Measurements from ENCODE around the gene KDM4C.
"Not testable (repeated sequence)": the region's sequence is repeated elsewhere in the genome, so short reads cannot be mapped to it uniquely, and the experiment has no call there.

The KDM4C gene

GRCh38 chr9:6987381-6987780 lies 229.6 kb downstream of the KDM4C start:
- no peak for DNase-seq

GRCh38 chr9:6991418-6991817 lies 233.6 kb downstream of the KDM4C start:
- no peak for DNase-seq

GRCh38 chr9:6996061-6996854 lies 238.5 kb downstream of the KDM4C start:
- no peak for DNase-seq

DNA sequence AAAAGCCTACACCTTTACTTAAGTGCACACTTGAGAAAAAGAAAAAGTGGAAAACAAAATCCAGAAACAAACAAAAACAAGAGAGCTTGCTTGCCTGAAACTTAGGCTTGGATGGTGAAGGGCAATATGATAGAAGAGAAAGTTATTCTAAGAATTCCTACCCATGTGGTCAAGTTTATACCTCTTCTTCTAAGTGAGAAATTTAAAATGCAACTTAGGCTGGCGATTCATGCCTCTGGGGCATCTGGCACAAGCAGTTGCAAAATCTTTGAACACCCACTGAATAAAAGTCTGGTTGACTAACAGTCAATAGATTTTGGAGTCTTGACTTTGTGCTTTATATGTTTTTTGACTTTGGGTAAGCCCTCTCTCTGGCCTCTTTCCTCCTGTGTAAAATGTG lies 239.6 kb downstream of the KDM4C start:
- DNase-seq: no peak

GRCh38 chr9:6999794-7000193 lies 242.0 kb downstream of the KDM4C start:
- no peak for DNase-seq

DNA sequence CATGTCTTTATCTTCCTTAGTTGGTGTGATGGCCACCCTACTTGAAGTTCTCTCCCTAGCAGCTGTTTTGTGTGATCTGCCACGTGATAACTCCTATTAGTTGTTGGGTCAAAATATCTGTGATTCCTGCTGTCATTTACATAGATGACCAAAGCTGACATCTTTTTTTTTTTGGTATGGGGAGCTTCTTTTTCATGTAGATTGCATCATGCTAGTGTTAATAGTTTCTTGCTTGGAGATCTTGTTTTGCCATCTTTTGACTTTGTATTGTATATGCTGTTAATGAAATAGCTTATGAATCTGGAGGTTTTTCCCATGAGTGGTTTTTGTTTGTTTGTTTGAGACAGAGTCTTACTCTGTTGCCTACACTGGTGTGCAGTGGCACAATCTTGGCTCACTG lies 243.8 kb downstream of the KDM4C start:
- no peak for DNase-seq

DNA sequence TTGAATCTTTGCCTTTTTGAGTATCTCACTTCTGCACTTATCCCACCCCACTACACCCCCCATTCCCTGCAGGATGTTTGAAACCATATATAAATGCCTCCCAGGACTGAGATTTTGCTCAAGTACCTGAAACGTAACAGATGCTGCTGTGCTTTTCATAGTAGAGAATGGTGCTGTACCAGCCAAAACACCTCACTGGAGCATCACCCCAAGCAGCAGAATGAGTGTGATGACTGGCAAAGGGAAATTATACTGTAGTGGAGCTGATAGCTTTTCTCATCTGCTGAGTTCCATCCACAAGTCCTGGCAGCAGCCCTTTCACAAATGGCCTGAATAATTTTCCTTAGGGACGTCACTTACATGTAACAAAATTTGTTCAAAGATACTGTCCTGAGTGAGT lies 246.1 kb downstream of the KDM4C start:
- DNase-seq: no peak

DNA sequence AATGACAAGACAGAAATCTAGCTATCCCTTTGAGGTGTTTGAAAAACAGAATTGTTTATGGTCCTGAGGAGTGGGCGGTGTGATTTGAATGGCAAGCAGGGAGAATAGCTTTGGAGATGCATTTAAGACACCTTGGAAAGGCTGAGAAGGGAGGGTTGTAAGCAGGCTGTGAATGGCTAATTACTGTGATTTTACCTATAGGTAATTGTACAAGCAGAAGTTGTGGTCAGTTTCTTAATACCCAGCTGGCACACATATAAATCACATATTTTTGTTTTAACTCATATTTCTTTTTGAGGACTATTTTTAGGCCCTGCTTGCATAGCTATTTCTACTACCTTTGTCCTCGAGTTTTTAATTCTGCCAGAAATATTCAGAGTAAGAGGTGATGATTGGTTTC lies 248.6 kb downstream of the KDM4C start:
- no peak for DNase-seq

DNA sequence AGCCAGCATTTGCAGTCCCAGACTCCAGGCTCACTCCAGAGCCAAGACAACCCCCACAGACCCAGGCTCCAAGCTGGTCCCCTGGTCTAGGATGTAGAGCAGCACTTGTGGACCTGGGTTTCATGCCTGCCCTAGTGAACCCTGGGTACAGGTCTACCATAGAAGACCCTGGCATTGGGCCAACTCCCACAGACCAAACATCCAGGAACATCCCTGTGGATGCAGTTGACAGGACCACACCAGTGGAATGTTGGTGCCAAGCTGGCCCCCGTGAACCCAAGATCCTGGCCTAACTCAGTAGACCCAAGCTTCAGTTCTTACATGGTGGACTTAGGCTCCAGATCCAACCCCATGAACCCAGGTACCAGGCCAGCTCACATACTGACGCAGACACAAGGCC lies 250.6 kb downstream of the KDM4C start:
- no peak for DNase-seq

- DNase-seq: no peak
Measured at GRCh38 chr9:7009065-7009464, 251.3 kb downstream of the KDM4C start.

DNA sequence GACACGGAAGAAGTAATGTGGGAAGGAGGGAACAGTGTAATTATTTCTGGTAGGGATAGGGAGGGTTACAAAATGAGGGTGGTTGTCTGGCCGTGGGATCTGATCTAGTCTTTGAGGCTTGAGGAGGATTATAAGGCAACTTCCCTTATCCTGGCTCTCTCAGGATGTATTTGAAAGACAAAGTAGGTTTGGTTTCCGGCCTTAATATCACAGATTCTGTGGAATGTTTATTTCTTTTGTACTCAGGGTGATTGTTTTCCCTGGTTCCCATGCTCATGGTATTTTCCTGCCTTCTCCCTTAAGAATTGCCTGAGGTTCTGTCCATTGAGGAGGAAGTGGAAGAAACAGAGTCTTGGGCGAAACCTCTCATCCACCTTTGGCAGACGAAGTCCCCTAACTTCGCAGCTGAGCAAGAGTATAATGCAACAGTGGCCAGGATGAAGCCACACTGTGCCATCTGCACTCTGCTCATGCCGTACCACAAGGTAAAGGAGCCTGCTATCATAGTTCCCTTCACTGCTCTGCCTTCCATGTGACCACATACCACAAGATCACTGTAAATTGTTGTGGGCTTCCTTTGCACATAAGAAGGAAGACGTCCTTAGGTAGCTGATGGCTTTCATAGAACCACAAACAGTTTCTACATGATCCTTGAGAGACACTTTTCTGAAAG lies 253.8 kb downstream of the KDM4C start:
- DNase-seq: no peak

- no peak for DNase-seq
Measured at GRCh38 chr9:7027996-7028395, 270.2 kb downstream of the KDM4C start.

DNA sequence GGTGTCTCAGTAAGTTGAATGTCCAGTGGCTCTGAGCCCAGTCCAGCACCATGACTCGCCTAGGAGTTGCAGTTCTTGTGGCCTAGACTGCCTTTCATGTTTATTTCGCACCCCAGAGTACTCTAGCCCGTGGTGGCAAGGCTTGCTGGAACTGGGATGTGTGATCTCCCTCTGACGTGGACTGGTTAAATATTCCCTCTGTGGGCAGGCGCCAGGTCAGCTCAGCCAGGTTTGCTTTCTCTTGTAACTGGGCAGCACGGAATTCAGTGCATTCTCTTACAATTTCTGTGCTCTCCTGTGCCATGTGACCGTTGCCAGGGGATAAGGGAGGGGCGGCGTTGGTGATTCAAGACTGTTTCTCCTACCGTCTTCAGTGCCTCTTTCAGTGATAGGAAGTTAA lies 270.8 kb downstream of the KDM4C start:
- DNase-seq: no peak

DNA sequence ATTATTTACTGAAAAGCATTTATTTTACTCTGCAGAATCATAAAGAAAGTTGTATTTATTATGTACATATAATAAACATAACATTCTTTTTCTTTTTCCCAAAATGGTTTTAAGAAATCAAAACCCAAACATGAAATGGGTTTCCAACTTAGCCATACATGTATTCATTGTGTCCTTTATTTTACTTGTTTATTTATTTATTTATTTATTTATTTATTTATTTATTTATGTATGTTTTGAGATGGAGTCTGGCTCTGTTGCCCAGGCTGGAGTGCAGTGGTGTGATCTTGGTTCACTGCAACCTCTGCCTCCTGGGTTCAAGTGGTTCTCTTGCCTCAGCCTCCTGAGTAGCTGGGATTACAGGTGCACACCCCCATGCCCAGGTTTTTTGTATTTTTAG lies 273.2 kb downstream of the KDM4C start:
- DNase-seq: not testable (repeated sequence)

DNA sequence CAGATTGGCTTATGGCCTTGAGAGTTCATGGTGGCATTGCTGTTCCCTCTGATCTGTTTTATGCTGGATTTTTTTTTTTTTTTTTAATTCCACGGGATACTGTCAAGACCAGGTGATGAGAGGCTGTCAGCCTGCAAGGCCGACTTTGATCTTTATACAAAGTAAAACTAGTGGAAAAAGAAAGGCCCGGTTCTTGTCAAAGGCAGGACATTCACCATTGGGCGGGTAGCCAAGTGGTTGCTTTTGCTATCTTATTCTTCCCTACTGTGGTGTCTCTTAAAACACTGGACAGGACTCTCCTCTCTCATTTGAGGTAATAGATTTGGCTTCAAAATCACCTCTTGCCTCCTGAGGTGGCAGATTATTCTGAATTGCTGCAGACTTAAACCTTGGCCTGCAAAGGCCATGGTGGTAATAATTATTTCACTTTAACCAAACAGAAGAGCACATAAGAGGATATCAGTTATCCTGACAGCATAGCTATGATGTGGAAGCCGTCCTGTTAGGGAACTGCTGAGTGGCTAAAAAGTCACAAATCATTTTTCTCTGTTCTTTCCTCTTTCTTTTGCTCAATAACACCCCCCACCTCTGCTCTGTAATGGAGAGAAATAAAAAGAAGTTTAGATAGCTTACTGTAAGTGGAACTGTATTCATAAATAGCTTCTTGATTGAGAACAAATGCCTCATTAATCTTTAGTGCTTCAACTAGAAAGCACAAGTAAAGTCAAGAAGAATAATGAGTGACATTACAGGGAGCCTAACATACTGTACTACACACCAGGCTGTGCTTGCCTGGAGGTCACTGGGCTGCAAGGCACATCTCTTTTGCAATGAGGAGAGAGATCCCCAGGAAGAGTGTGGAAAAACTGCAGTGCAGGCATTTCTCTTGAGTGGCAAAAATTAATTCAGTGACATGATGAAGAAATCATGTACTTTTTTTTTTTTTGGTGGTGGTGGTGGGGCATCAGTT lies 275.6 kb downstream of the KDM4C start:
- no peak for DNase-seq

GRCh38 chr9:7037176-7037575 lies 279.4 kb downstream of the KDM4C start:
- no peak for DNase-seq

- DNase-seq: no peak
Measured at GRCh38 chr9:7042124-7042523, 284.4 kb downstream of the KDM4C start.

DNA sequence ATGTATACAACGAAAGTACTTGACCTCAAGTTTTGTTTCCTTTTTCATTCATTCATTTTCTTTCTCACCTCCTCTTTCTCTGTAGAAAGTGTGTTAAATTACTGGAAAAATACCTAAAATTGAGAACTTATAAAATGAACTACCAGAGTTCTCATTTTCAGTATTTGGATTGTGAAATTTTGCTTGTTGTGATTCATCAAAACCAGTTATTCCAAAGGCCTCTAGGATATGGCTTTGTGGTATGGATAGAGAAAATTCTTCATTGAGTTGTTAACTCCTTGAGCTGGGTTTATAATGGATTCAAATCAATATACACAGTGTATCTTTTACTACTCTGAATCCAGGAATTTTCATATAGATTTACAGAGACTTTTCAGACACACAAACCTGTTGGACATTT lies 287.6 kb downstream of the KDM4C start:
- DNase-seq: no peak

DNA sequence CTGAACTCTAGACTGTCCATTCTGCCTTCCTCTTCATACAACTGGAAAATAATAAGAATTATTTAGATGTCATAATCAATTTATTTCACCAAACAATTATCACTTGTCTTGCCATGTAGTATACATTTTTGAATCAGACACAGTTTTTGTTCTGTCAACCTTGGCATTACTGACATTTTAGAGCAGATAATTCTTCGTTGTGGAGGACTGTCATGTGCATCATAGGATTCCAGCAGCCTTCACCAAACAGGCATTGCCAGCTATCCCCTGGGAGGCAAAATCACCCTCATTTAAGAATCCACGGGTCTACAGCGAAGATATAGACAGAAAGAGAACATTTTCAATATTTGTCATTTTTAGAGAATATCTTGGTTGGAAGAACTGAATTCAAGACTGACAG lies 293.9 kb downstream of the KDM4C start:
- DNase-seq: no peak

DNA sequence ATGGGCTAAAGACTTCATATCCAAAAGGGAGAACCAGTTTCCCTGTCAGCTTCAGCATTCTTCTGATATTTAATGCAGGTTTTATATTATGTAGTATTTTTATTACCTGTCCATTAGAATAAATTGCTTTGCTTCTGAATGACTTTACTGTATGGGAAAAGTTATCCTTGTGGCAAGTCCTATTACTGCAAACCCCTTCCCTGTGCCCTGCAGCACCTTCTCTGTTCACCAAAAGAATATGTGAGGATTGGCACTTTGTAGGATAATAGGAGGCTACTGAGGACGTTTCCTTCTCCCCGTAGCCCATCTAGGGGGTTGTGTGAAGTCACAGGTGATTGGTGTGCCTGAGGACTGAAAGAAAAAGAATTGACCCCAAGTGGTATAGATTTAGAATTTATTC lies 296.1 kb downstream of the KDM4C start:
- DNase-seq: no peak

DNA sequence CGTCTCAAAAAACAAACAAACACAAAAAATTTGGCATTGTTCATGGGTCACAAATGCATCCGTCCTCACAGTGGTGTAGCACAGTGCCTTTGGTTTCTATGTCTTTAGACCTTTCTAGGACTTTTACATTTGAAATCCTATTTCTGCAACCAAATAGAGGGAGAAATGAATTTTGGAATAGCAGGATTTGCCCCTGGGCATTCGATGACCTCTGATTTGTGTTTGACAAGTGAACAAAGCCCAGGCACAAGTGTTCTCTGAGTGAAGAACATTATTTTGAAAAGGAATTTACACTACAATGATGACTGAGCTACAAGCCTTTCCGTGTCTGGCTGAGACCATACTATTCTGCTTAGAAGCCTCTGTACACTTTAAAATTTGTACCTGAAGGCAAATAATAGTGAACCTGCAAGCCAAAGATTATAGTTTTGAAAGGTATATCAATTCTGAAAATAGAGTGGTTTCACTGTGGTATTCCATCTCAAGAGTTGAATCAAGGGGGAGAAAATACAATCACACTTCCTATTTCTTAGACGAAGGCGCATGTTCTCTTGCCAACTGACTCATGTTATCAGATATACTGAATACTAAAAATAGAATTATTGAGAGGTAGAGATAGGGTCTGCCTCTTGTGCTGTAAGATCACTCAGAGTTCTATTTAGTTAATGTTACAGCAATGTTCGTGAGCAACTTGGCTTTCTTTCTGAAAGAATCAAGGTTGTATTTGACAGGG lies 297.6 kb downstream of the KDM4C start:
- no peak for DNase-seq

GRCh38 chr9:7056254-7056653 lies 298.5 kb downstream of the KDM4C start:
- no peak for DNase-seq

- DNase-seq: no peak
Measured at GRCh38 chr9:7058473-7058872, 300.7 kb downstream of the KDM4C start.
